GM12878 (cell line): ENCODE measurements around the gene PRRC1.

ENCODE experiments used
- CTCF ChIP-seq, 3 experiments: IDR thresholded peaks in 2 of 3; conservative IDR thresholded peaks in 1 of 3; 2 replicates each; pipeline ENCODE4 v1.5.1; 2011; ENCODE audit warnings: low read depth in 3 of 3, low read length in 3 of 3, mild to moderate bottlenecking in 3 of 3, control low read depth in 2 of 3, moderate library complexity in 2 of 3, inconsistent platforms in 1 of 3, mixed read lengths in 1 of 3; ENCODE audit not compliant: control insufficient read depth in 2 of 3, insufficient read depth in 1 of 3; ENCODE audit errors: extremely low read depth in 1 of 3
- EZH2 ChIP-seq: IDR thresholded peaks from 2 replicates; pipeline ENCODE4 v1.6.1; 2012; ENCODE audit warnings: low read depth, mild to moderate bottlenecking, control low read depth, inconsistent platforms, low read length, borderline replicate concordance; ENCODE audit not compliant: control insufficient read depth
- HCFC1 ChIP-seq: fragments of 150-350 bp; IDR thresholded peaks from 2 replicates; pipeline ENCODE4 v1.6.1; 2014; ENCODE audit warnings: low read length
- JUNB ChIP-seq: IDR thresholded peaks from 2 replicates; pipeline ENCODE4 v1.6.1; 2016; ENCODE audit warnings: antibody characterized with exemption, mild to moderate bottlenecking
- POLR2A ChIP-seq: IDR thresholded peaks from 2 replicates; pipeline ENCODE4 v1.6.1; 2011; ENCODE audit warnings: low read depth, mild to moderate bottlenecking, low read length
- RAD21 ChIP-seq: IDR thresholded peaks from 2 replicates; pipeline ENCODE4 v1.6.1; 2011; ENCODE audit warnings: mild to moderate bottlenecking, low read depth, low read length, moderate library complexity; ENCODE audit not compliant: insufficient read depth
- SMAD1 ChIP-seq: fragments of 450-650 bp; IDR thresholded peaks from 2 replicates; pipeline ENCODE4 v1.6.1; 2018; ENCODE audit warnings: mild to moderate bottlenecking, low read depth; ENCODE audit not compliant: partially characterized antibody
- TF ChIP-seq, protein P1 (sequence below): IDR thresholded peaks from 2 replicates; pipeline ENCODE4 v1.6.1; 2012; ENCODE audit warnings: low read depth, low read length, improper control_type of control experiment

DNA sequence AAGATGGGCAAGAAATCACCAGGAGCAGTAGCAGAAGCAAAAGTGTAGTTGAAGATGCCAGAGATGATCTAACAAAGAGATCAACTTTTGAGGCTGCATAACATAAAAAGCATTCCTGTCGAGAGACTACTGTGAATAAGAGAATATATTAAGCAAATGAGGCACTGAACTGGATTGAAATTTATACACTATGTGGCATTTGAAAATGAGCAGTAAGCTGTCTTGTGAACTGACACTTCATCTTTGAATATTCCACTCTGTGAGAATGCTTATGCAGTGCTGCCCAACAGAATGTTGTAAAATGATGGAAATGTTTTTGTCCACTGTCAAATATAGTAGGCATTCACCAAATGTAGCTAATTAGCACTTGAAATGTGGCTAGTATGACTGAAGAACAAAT is 18.9 kb upstream of the PRRC1 start:
- no peak for TF ChIP-seq CTCF (IDR thresholded peaks at IDR 0.05 in 2 of 3, conservative IDR thresholded peaks at IDR 0.05 in 1 of 3; ENCODE audit: control insufficient read depth in 2 of 3, extremely low read depth in 1 of 3, insufficient read depth in 1 of 3, low read depth in 3 of 3, low read length in 3 of 3)
- TF ChIP-seq, protein P1, sequence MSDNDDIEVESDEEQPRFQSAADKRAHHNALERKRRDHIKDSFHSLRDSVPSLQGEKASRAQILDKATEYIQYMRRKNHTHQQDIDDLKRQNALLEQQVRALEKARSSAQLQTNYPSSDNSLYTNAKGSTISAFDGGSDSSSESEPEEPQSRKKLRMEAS: no peak
- TF ChIP-seq EZH2: no peak
- TF ChIP-seq SMAD1: no peak
- TF ChIP-seq POLR2A: no peak
- TF ChIP-seq HCFC1: no peak
- no peak for TF ChIP-seq RAD21
- no peak for TF ChIP-seq JUNB
